Cerebellar cortex (tissue), 1 donor: ENCODE results near the gene E2F7.
A peak's percentile ranks its signal among the peaks of the same experiment; 100 is the strongest.

Experiments
- DNase-seq: peaks from one replicate; pipeline ENCODE4 v3.0.0-alpha.2; 2015; ENCODE audit warnings: low spot score

Gene E2F7

DNA sequence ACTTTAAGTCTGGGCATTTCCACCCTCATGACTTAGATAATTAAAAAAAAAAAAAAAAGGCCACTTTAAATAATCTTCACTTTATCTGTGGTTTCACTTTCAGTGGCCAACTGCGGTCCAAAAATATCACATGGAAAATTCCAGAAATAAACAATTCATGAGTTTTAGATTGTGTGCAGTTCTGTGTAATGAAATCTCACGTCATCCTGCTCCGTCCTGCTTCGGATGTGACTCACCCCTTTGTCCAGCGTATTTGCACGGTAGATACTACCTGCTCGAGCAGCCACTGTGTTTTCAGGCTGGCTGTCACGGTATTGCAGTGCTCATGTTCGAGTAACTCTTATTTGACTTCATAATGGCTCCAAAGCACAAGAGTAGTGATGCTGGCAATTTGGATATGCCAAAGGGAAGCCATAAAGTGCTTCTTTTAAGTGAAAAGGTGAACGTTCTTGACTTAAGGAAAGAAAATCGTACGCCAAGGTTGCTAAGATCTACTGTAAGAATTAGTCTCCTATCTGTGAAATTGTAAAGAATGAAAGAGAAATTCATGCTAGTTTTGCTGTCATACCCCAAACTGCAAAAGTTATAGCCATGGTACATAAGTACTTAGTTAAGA lies 2.4 kb downstream of the E2F7 start:
- DNase-seq, result no peak

DNA sequence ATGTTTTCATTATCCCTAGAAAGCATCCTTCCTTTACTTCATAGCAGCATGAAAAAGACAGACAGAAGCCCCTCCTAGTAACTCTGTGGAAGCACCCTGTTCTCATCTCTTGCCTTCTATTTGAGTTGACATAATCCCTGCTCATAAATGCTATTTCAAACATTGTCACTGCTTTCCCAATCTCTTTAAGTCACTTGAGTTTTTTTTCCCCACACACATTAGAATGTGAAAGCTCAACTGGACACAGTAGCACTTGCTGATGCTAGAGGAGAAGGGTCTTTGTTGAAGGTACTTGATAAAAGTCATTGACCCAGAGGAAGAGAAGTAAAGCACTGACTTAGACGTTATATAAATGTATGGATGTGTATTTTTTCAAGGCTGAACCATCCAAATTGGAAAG lies 3.0 kb downstream of the E2F7 start:
- no peak for DNase-seq

DNA sequence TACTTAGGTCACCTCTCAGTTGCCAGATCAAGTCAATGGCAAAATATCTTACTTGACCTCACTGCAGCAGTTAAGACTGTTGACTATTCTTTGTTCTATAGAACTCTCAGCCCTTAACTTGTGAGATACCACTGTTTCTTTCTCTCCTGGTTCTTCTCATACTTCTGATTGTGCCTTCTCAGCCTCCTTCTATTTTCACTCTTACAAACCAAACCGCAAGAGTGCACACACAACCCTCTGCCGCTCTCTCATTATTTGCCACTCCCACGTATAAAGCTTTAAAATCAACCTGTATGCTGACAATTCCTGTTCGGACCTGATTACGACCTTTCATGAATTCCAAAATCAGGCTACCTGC lies 4.5 kb downstream of the E2F7 start:
- DNase-seq, result no peak

GRCh38 chr12:77060136-77060882 lies 5.1 kb downstream of the E2F7 start:
- no peak for DNase-seq

GRCh38 chr12:77058740-77059139 lies 6.6 kb downstream of the E2F7 start:
- DNase-seq, result no peak

DNA sequence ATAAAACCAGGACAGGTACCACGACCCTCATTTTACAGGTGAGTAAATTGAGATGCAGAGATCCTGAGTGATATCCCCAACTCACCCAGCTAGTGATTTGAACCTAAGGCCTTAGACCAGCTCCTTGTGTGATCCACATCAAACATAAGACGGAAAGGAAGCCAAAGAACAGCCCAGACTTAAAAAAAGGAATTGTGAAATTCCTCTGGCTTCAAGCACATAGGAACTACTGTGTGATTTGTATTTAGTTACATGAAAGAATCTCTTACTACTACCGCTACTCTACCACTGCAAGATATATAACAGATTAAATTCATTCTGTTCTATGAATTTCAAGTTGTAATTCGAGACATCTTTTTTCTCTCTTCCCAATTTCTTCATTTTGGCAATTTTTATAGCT lies 10.5 kb downstream of the E2F7 start:
- no peak for DNase-seq

DNA sequence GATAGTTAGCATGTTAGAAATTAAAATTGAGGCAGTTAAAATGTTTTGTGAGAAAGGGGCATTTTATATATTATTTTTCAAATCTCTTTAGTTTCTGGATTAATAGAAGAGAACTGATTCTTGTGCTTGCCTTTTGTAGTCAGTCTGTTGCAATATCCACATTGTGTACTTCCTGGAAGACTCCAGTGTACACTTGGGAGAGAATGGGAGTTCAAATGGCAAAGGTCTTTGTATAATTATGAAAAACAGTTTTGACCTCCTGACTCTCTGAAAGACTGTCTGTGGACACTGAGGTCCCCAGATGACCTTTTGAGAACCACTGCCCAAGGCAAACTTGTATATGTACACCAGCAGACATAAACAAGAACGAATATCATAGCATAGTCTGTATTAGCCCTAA lies 12.1 kb downstream of the E2F7 start:
- no peak for DNase-seq

GRCh38 chr12:77049767-77050353 lies 15.5 kb downstream of the E2F7 start:
- DNase-seq, result peak; percentile 70

- peak; percentile 69 for DNase-seq
Measured at GRCh38 chr12:77047341-77048109, 17.8 kb downstream of the E2F7 start.

- DNase-seq, result no peak
Measured at GRCh38 chr12:77046468-77046867, 18.9 kb downstream of the E2F7 start.

- no peak for DNase-seq
Measured at GRCh38 chr12:77045183-77045582, 20.2 kb downstream of the E2F7 start.

- no peak for DNase-seq
Measured at GRCh38 chr12:77044721-77045120, 20.6 kb downstream of the E2F7 start.

DNA sequence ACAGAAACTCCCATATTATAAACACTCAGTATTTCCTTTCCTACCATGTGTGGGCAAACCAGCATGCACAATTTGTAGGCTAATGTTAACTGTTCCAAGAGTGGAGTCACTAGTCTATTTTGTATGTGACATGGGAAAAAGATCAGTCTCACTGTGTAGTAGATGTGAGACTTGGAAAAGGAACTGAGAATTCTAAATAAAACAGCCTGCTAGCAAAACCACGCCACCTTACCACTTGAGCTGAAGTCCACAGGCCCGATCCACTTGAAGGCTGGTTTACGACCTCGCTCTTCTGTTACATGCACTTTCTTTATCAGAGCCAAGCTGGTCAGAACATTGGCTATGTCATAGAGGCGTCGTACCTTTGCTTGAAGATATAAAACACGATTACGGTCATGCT lies 22.5 kb downstream of the E2F7 start:
- no peak for DNase-seq

- no peak for DNase-seq
Measured at GRCh38 chr12:77040231-77040630, 25.1 kb downstream of the E2F7 start.

DNA sequence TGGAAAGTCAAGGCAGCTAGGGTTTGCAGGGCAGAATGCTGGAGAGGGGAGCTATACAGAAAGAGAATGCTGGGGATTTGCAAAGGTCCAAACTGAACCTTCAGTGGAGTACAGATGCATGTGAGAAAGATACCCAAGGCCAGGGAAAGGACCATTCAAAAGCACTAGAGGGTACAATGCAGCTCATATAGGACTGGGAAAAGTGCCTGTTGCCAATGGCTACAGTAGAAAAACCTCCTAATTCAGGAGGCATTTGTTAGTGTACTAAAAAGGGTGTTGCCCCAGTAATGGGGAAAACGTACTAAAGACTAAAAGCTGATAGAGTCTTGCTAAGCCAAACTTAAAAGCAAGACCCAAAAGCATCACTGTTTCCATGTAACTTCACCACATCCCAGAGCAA lies 30.1 kb downstream of the E2F7 start:
- DNase-seq, result no peak

- DNase-seq, result no peak
Measured at GRCh38 chr12:77033658-77034536, 31.5 kb downstream of the E2F7 start.

GRCh38 chr12:77032406-77032805 lies 33.0 kb downstream of the E2F7 start:
- no peak for DNase-seq

DNA sequence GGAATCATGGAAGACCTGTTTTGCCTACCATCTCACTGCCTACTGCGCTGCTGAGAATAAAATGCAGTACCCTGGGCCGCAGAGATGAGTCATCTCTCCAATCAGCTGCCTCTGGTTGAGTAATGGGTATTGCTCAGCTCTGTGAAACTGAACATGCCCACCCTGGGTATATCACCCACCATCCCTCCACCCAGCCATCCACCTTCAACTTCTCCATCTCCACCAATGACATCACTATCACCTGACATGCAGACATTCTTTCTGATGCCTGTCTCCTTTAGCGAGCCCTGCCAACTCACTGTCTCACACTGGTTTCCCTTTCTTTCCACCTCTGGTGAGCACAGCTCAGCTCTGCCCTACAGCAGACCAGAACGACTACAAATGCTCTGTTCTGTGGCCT lies 33.6 kb downstream of the E2F7 start:
- DNase-seq, result no peak

DNA sequence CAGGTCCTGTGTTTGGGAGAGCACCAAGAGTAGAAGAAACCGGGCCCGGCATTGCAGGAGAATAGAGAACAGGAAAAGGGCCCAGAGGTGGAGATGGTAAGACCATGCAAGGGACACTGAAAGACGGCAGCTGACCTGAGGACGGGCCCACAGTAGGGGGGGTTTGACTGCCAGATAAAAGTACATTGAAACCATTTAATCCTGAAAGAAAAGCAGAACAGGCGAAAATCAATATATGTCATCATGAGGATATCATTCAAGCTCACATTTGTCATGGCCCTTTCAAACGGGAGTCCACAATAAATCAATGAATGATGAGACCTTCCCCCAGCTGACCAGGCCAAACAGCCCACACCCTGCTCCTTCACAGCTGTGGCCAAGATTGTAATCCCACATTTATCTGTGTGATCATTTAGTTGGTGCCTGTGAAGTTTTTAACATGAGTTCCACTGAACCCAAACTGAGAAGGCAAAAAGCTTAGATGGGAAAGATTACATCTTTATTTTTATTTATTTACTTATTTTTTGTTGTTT lies 39.5 kb downstream of the E2F7 start:
- no peak for DNase-seq

GRCh38 chr12:77023501-77023900 lies 41.9 kb downstream of the E2F7 start:
- no peak for DNase-seq

DNA sequence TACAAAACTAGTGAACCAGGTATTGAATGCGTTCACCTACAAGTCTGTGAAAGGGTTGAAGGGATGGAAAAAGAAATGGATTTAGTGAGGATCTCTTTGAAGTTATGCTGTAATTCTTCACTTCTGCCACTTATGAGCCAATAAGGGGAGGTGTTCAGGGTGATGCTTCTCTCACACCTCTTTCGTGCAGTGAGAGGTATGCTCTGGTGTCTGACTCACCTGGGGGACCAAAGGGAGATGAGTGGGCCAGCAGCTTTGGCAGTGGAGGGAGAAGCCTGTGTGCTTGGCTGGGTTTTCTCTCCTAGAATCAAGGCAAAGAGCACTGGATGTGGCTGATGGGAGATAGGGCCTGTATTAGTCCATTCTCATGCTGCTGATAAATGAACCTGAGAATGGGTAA lies 45.4 kb downstream of the E2F7 start:
- no peak for DNase-seq

DNA sequence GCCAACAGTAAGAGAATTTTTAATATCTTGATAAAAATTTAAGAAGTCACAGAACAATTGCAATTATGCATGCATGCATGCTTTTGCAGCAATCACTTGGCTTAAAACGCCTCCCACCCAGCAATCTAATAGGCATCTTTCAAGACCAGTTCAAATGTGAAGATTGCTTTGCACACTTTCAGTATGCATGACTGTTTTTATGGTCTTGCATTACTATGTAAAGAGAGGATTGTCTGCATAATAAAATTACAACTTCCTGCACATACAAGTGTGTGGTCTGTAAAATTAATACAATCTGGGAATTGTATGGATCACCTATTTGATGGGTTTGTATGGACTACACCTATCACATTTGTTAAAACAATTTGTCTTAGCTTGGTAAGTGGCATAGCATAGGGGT lies 48.8 kb downstream of the E2F7 start:
- no peak for DNase-seq
